OCI-LY3 (cell line): Measurements from ENCODE around the gene DIPK1A.
"Not testable (repeated sequence)": the region's sequence is repeated elsewhere in the genome, so short reads cannot be mapped to it uniquely, and the experiment has no call there.

Source experiments
- H2AFZ ChIP-seq: fragments of 200-600, 300-600 bp; shearing (Covaris generic); 2 replicates; pipeline ENCODE4 v1.6.0; 2014; ENCODE audit warnings: antibody characterized with exemption, low read depth, low read length
- H3K27ac ChIP-seq: fragments of 200-600, 300-600 bp; sonication (generic); 2 replicates; pipeline ENCODE4 v1.5.1; 2014; ENCODE audit warnings: mild to moderate bottlenecking, low read length, moderate library complexity, mixed read lengths
- H3K27me3 ChIP-seq: fragments of 200-600, 300-600 bp; sonication (generic); 2 replicates; pipeline ENCODE4 v1.6.1; 2014; ENCODE audit warnings: low read depth, low read length, mixed read lengths
- H3K36me3 ChIP-seq: fragments of 200-600, 300-600 bp; sonication (generic); replicated peaks from 2 replicates; pipeline ENCODE3; 2014; ENCODE audit warnings: low read depth, low read length, mixed read lengths
- H3K4me1 ChIP-seq: fragments of 300-600, 200-600 bp; sonication (generic); 2 replicates; pipeline ENCODE4 v1.6.1; 2014; ENCODE audit warnings: low read length, mixed read lengths
- H3K4me2 ChIP-seq: fragments of 200-600, 300-600 bp; sonication (generic); 2 replicates; pipeline ENCODE4 v1.6.1; 2014; ENCODE audit warnings: low read length, mixed read lengths
- H3K4me3 ChIP-seq: fragments of 300-600, 200-600 bp; sonication (generic); 2 replicates; pipeline ENCODE4 v1.5.1; 2014; ENCODE audit warnings: antibody characterized with exemption, mild to moderate bottlenecking, low read length, moderate library complexity
- H3K79me2 ChIP-seq: fragments of 300-600, 200-600 bp; shearing (Covaris generic); 2 replicates; pipeline ENCODE4 v1.6.1; 2014; ENCODE audit warnings: mild to moderate bottlenecking, low read length, mixed read lengths
- H3K9ac ChIP-seq: fragments of 300-600, 200-600 bp; shearing (Covaris generic); 2 replicates; pipeline ENCODE4 v1.6.0; 2014; ENCODE audit warnings: mild to moderate bottlenecking, low read length, moderate library complexity
- H3K9me3 ChIP-seq: fragments of 200-600, 300-600 bp; shearing (Covaris generic); 2 replicates; pipeline ENCODE4 v1.6.1; 2014; ENCODE audit warnings: low read length, mixed read lengths; ENCODE audit not compliant: insufficient read depth
- H4K20me1 ChIP-seq: fragments of 200-600, 300-600 bp; sonication (generic); 2 replicates; pipeline ENCODE4 v1.6.1; 2016; ENCODE audit warnings: low read length, mixed read lengths; ENCODE audit not compliant: insufficient read depth
- EZH2phosphoT487 ChIP-seq: fragments of 200-600 bp; shearing (Covaris generic); IDR thresholded peaks from 2 replicates; pipeline ENCODE4 v1.6.1; 2018; ENCODE audit warnings: antibody characterized with exemption, mixed run types, low read depth
- TF ChIP-seq, protein P1 (sequence below): fragments of 200-600, 300-600 bp; sonication (generic); IDR thresholded peaks from 2 replicates; pipeline ENCODE4 v1.5.1; 2014; ENCODE audit warnings: antibody characterized with exemption, low read length, low read depth

Gene DIPK1A

GRCh38 chr1:92980732-92981647, 19.7 kb upstream of the DIPK1A start:
- peak overlapping the region; percentile 81 for H3K9ac ChIP-seq
- peak overlapping the region; percentile 70 for H3K4me2 ChIP-seq
- no peak overlapping the region; the same call in 1 of the 2 replicates for H2AFZ ChIP-seq
- H3K9me3 ChIP-seq, result peaks cover 4% of the 10 kb centered on the region; the same call in 1 of the 2 replicates
- no peaks in the 10 kb centered on the region for H3K27me3 ChIP-seq
- H3K4me3 ChIP-seq, result peak overlapping the region; percentile 54
- peak overlapping the region; percentile 100 for H3K27ac ChIP-seq
- H3K4me1 ChIP-seq, result peaks cover 60% of the 10 kb centered on the region
- H3K36me3 ChIP-seq, result peaks cover 8% of the 10 kb centered on the region
- TF ChIP-seq, protein P1, sequence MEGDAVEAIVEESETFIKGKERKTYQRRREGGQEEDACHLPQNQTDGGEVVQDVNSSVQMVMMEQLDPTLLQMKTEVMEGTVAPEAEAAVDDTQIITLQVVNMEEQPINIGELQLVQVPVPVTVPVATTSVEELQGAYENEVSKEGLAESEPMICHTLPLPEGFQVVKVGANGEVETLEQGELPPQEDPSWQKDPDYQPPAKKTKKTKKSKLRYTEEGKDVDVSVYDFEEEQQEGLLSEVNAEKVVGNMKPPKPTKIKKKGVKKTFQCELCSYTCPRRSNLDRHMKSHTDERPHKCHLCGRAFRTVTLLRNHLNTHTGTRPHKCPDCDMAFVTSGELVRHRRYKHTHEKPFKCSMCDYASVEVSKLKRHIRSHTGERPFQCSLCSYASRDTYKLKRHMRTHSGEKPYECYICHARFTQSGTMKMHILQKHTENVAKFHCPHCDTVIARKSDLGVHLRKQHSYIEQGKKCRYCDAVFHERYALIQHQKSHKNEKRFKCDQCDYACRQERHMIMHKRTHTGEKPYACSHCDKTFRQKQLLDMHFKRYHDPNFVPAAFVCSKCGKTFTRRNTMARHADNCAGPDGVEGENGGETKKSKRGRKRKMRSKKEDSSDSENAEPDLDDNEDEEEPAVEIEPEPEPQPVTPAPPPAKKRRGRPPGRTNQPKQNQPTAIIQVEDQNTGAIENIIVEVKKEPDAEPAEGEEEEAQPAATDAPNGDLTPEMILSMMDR, result no peak
- TF ChIP-seq EZH2phosphoT487, result no peak
- no peaks in the 10 kb centered on the region; the same call in 1 of the 2 replicates for H3K79me2 ChIP-seq
- H4K20me1 ChIP-seq, result no peaks in the 10 kb centered on the region

DNA sequence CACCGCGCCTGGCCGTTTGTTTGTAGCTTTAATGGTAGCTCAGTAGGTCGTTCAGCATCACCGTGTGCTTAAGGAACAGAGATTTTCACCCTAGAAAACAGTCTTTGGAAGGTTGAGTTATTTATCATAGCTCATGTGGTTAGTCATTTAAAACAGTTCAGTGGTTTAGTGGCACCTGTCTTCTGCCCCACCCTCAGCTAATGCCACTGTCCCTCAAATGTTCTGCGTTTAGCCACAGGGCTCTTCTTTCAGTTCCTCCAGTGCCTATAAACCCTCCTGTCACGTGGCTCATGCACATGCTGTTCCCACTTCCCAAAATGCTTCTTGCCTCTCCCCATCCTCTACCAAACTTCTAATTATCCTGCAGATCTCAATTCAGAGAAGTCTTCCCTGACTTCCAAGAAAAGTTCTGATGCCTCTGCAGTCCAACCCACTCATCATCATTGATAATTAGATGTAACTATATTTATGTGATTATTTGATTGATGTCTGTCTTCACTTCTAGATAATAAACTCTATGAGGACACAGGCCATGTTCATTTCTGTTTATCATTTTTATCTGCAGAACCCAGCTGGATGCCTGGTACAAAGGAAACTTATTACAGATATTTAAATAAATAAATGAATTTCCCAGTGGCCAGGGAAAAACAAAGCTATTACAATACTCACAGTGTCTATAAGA, 14.4 kb upstream of the DIPK1A start:
- no peaks in the 10 kb centered on the region for H4K20me1 ChIP-seq
- no peaks in the 10 kb centered on the region for H3K27me3 ChIP-seq
- no peaks in the 10 kb centered on the region; the same call in 1 of the 2 replicates for H3K79me2 ChIP-seq
- H3K4me3 ChIP-seq, result peak overlapping the region; percentile 63
- H3K9me3 ChIP-seq, result no peaks in the 10 kb centered on the region
- H3K27ac ChIP-seq, result peak overlapping the region; percentile 100
- peak overlapping the region; percentile 82 for H3K9ac ChIP-seq
- H3K4me1 ChIP-seq, result peaks cover 92% of the 10 kb centered on the region
- peak overlapping the region; percentile 92 for H3K4me2 ChIP-seq
- no peaks in the 10 kb centered on the region for H3K36me3 ChIP-seq
- TF ChIP-seq, protein P1, result no peak
- no peak for TF ChIP-seq EZH2phosphoT487
- H2AFZ ChIP-seq, result no peak overlapping the region

DNA sequence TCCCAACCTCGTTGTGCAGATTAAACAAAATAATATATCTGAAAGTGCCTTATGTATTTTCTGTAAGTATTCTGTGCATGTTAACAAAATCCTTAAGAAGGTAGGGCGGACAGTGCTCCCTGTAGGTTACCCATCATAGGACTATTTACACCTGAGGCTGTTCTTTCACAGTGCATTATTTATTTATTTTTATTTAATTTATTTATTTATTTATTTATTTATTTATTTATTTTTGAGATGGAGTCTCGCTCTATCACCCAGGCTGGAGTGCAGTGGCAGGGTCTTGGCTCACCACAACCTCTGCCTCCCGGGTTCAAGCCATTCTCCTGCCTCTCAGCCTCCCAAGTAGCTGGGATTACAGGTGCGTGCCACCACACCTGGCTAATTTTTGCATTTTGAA, 12.8 kb upstream of the DIPK1A start:
- H3K27ac ChIP-seq, result peak overlapping the region; percentile 100
- peak overlapping the region; percentile 91 for H3K4me2 ChIP-seq
- peaks cover 92% of the 10 kb centered on the region for H3K4me1 ChIP-seq

DNA sequence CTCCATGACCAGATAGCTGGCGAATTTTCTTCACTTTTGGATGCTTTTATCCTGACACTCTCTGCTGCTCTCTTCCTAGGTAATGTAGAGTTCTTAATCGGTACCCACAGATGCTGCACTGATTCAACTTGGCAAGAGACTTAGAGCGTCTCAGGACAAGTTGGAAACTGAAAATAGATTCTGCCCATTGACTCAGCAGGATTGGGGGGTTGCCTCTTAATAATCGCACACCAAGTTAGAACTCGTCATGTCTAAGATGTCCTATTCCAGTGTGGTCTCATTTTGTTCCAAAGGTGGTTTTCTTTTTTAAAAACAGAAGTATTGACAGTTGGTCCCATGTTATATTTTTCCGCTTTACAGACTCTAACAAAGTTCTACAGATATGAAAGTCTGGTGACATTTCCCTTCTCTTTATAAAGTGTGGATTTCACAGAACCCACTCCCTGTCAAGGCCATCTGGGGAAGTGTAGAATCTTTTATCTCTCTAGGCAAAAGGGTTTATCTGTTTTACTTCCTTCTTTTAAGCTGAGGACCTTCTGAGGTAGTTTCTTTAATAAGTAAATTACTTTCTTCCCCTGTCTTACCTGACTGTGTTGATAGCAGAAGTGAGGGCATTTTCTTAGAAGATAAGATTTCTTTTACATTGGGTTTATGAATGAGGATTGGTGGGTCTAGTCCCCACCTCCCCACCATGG, 12.1 kb upstream of the DIPK1A start:
- no peaks in the 10 kb centered on the region for H3K36me3 ChIP-seq
- no peaks in the 10 kb centered on the region for H4K20me1 ChIP-seq
- H2AFZ ChIP-seq, result no peak overlapping the region
- H3K9ac ChIP-seq, result peak overlapping the region; percentile 75
- peak overlapping the region; percentile 51 for H3K4me3 ChIP-seq
- H3K27me3 ChIP-seq, result no peaks in the 10 kb centered on the region
- peaks cover 92% of the 10 kb centered on the region for H3K4me1 ChIP-seq
- H3K79me2 ChIP-seq, result no peaks in the 10 kb centered on the region
- peak overlapping the region; percentile 100 for H3K27ac ChIP-seq
- TF ChIP-seq, protein P1, result no peak
- TF ChIP-seq EZH2phosphoT487, result no peak
- H3K4me2 ChIP-seq, result peak overlapping the region; percentile 78
- H3K9me3 ChIP-seq, result no peaks in the 10 kb centered on the region

More for the DNA sequence above, 12.8 kb upstream of the DIPK1A start:
- not testable (repeated sequence) for H3K9me3 ChIP-seq, H3K36me3 ChIP-seq, H3K79me2 ChIP-seq, H4K20me1 ChIP-seq, H3K27me3 ChIP-seq, H2AFZ ChIP-seq
- H3K9ac ChIP-seq, result peak overlapping the region; percentile 82
- peak overlapping the region; percentile 51; the same call in 1 of the 2 replicates for H3K4me3 ChIP-seq
